ENCODE results near the gene UAP1.

- TF ChIP-seq EZH2 (IDR thresholded peaks at IDR 0.05; ENCODE audit: low read depth) = no peak
- TF ChIP-seq, protein P1, sequence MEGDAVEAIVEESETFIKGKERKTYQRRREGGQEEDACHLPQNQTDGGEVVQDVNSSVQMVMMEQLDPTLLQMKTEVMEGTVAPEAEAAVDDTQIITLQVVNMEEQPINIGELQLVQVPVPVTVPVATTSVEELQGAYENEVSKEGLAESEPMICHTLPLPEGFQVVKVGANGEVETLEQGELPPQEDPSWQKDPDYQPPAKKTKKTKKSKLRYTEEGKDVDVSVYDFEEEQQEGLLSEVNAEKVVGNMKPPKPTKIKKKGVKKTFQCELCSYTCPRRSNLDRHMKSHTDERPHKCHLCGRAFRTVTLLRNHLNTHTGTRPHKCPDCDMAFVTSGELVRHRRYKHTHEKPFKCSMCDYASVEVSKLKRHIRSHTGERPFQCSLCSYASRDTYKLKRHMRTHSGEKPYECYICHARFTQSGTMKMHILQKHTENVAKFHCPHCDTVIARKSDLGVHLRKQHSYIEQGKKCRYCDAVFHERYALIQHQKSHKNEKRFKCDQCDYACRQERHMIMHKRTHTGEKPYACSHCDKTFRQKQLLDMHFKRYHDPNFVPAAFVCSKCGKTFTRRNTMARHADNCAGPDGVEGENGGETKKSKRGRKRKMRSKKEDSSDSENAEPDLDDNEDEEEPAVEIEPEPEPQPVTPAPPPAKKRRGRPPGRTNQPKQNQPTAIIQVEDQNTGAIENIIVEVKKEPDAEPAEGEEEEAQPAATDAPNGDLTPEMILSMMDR (conservative IDR thresholded peaks at IDR 0.05) = no peak
Measured at GRCh38 chr1:162645666-162646065, 84.1 kb downstream of the UAP1 start.

Data from PC-9 (cell line).